Retina (tissue), 1 donor: Measurements from ENCODE around the gene UVRAG.
"Not testable (repeated sequence)": the region's sequence is repeated elsewhere in the genome, so short reads cannot be mapped to it uniquely, and the experiment has no call there.

Experiments used
- DNase-seq: peaks from one replicate; pipeline ENCODE4 v3.0.0-alpha.2; 2016

The UVRAG gene

DNA sequence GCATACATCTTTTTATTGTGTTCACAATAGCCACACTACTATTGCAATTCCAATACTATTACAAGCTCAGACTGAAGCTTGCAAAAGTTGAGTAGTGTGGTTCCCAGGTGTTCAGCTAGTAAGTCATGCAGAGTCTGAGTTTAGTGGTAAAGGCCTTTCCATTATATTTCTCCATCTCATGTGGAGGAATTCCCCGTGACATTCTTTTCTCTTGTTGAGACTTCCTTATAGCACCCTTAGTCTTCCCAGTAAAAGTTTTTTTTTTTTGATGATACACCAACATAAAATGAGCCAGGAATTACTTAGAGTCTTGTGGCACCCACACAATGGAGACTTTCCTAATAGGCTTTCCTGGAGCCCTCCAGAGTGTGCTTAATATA lies 110.8 kb downstream of the UVRAG start:
- no peak for DNase-seq

DNA sequence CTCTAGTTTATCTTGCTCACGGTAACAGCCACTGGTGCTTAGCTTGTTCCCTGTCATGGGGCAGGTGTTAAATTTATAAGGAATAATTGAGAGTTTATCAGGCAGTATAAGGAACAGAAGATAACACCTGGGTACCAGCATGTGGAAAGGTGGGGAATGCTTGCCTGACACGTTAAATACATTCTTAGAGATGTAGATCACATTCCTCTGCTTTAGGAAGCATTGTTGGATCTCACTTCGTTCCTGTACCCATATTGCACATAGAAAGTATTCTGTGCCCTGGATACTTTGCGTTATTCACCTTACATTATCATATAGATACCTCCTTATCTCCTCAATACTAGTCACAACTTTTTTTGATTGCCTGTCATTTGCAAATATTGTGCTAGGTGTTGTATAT lies 114.7 kb downstream of the UVRAG start:
- DNase-seq: no peak

DNA sequence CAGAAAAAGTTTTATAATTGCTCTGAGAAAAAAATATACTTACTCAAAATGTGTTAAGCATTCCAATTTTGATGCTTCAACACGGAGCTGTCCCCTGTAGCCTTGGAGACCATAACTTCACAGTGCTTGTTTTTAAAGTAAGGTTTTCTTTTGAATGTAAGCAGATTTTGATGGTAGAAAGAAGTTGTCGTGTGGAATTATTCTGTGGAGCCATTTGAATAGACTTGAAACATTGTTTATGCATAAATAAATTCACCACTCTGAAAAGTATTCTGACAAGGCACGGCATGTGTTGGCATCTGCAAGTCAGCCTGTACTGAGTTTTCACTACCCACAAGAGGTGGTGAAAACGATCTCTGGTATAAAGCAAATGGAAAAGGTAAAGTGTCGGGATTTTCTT lies 115.5 kb downstream of the UVRAG start:
- DNase-seq: no peak

DNA sequence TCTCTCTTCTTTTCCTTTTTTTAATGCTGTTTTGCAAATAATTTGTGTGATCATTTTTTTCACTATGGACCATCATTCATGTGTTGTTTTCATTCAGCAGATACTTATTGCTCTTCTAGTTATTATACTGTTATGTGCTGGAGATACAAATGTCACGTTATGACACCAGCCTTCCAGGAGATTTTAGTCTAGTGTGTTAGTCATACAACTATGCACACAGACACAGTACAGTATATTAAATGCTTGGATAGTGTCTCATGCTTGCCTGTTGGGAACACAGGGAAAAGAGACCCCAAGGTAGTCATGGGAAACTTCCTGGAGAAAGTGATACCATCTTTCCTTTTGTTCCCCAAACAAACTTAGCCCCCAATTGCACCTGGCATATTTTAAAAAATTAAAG lies 116.1 kb downstream of the UVRAG start:
- DNase-seq: no peak

DNA sequence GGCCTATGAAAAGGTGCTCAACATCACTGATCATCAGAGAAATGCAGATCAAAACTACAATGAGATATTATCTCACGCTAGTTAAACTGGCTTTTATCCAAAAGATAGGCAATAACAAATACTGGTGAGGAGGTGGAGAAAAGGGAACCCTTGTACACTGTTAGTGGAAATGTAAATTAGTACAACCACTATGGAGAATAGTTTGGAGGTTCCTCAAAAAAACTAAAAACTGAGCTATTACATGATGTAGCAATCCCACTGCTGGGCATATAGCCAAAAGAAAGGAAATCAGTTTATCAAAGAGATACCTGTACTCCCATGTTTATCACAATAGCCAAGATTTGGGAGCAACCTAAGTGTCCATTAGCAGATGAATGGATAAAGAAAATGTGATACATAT lies 118.7 kb downstream of the UVRAG start:
- DNase-seq: not testable (repeated sequence)

DNA sequence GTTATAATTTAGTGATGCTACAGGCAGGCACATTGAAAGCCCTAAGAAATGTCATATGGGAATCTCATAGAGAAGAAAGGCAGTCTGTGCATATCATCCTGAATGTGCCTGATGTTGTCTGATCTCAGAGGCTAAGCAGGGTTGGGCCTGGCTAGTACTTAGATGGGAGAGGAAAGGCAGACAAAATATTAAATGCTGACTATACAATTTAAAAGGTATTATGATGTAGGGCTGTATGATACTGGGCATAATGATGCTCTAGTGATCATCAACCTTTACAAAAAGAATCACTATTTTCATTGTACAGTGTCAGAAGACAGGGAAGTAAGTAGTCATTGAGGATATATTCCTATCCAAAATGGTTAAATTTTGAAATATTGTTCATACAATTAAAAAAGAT lies 119.8 kb downstream of the UVRAG start:
- no peak for DNase-seq

DNA sequence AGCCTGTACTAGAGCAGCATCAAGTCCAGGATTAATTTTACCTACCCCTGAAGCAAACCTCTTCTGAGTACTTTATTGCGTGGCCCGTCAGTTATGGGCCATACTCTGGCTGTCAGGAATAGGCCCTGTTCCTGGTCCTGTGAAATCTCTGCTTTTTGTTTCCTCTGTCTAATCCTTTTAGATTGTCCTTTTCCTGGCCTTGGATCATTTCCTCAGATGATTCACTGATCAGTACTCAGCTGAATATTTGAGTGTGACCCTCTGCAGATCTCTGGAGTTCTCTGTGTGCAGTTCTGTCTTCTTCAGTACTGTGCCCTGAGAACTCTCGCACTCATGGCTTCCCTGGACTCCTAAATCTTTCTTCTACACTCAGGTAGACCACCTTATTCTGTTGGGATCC lies 123.5 kb downstream of the UVRAG start:
- DNase-seq: no peak

DNA sequence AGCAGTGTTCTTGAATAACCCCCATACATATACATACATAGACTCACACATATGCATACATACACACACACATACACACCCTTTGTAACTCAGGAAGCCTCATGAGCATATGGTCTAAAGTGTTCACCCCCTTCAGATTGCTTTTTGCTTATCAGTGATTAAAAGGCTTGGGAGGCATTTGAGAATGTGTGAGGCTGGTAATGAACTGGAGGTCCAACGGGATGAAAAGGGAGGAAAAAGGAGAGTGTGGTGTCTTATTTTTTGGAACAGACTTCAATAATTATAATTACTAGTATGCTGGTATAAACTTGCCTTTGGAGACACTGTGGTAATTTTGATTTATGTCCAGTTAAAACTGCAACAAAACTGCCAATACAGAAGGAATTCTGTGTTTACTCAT lies 124.5 kb downstream of the UVRAG start:
- DNase-seq: no peak

DNA sequence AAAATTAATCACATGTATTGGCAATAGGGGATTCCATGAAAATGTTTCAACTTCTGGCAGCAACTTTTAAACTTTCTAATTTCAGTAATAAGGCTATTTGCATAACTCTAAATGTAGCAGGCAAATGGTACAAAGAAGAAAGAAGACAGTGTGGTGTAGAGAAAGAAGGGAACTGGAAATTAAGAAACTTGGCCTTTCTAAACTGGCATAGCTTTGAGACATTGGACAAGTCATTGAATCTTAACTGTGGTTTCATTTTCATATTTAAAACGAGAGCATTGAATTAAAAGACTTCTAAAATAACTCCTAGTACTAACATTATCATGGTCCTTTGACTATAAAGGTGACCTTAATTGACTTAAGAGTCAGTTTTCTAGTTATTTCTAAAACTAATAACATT lies 125.0 kb downstream of the UVRAG start:
- no peak for DNase-seq

DNA sequence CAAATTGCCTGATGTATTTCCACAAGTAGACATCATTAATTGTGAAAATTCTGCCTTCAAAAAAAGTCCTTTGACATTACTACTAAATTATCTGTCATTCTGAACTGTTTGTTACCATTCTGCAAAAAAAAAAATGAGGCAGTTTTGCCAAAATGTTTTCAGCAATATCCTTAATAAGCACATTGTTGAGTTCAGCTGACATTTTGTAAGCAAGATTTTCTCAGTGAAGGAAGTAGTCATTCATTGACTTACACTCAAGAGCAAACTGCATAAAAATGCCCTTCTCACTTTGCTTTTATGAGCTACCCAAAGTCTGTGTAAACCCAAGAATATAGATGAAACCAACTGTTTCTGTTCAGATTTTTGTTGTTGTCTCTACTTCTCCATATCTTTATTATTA lies 125.9 kb downstream of the UVRAG start:
- DNase-seq: no peak

DNA sequence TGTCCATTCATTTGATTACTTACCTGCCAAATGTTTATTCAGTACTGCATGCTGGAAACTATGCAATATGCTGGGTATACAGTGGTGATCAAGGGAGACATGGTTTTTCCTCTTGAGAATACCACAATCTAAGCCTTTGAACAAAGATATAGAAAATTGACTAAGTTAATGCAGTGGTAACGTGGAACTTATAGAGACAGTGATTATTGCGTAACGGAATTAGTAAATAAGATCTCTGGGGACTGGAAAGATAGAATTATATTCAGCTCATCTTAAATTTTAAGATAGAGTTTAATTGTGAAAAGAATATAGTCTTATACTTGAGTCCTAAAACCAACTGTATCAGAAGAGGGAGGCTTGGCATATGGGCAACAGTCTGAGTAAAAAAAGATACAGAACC lies 129.5 kb downstream of the UVRAG start:
- DNase-seq: no peak

DNA sequence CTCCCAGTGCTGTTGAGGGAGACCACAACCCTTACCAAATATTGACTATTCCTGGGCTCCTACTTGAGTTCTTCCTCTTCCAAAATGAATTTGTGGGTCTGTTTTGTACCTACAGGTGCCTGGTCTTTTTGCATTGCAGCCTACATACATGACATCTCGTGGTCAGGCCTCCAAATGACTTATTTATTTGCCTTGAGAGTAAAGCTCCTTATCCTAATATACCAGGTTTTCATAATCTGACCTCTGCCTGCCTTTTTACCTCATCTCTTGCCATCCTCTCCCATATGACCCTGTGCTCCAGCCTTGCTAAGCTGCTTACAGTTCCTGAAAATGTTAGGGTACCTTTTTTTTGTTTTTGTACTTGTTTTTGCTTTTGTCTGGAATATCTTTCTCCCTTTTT lies 130.4 kb downstream of the UVRAG start:
- no peak for DNase-seq

DNA sequence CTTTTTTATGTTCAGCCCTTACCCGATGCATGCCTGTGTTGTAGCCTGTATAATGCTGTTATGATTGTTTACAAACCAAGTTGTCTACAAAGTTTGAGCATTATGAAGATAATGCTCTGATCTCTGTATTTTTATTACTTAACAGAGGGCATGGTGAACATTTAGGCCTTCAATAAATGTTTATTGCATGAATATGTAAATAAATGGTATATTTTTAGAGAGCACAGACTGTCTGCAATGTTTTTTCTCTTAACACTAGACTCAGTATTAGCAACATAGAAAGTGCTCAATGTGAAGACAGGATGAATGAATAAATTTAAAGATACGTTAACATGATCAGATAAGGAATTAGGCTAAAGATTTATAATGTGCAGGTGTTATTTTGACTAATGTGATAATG lies 130.9 kb downstream of the UVRAG start:
- DNase-seq: no peak

DNA sequence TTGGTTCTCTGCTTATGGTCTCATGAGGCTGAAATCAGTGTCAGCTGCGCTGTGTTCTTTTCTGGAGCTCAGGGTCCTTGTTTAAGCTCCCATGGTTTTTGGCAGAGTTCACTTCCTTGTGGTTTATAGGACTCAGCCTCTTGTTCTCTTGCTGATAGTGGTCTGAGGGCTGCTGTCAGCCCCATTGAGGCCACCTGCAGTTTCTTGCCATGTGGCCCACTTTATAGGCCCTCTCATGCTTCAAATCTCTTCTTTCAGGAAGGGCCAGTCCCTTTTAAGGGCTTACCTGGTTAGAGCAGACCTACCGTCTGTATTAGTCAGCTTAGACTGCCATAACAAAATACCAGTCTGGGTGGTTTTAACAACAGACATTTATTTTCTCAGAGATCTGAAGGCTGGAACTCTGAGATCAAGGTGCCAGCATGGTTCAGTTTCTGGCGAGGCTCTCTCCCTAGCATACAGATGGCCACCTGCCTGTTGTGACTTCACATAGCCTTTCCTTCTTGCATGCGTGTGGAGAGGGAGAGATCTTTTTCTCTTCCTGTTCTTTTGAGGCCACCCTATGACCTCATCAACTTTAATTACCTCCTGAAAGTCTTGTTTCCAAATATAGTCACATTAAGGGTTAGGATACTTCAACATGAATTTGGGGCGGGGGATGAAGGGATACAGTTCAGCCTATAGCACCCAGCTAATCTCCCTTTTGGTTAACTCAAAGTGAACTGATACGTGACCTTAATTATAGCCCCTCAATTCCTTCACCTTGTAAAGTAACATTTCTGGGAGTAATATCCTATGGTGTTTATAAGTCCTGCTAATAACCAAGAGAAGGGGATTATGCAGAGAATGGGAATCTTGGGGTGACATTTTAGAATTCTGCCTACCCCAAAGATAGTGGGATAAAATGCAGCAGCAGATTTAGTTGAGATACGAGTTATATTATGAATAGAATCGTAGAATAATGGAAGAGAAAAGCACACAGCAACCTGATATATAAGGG lies 131.8 kb downstream of the UVRAG start:
- DNase-seq: no peak

DNA sequence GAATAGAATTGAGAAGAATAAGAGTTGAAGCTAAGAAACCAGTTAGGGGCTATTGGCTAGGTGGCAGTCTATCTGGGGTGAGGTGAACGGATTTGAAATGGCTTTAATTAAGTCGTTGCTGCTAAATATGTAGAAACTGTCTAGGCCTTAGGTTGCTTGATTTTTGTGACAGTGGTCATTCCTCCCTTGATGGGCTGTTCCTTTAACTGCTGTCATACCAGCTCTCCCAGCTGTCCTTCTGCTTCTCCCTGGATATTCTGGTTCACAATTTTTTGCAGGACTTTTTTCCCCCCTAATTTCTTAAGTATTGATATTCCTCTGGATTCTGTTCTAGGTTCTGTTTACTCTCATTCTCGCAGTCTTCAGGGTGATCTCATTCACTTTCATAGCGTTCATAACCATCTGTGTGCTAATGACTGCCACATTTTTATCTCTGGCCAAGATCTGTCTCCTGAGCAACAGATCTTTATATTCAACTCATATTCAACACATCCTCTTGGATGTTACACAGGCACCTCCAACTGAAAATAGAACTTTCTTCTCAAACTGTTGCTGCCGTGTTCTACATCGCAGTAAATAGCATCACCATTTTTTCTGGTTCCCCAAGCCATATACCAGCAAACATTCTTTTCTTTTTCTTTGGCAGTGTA lies 134.1 kb downstream of the UVRAG start:
- DNase-seq: no peak

DNA sequence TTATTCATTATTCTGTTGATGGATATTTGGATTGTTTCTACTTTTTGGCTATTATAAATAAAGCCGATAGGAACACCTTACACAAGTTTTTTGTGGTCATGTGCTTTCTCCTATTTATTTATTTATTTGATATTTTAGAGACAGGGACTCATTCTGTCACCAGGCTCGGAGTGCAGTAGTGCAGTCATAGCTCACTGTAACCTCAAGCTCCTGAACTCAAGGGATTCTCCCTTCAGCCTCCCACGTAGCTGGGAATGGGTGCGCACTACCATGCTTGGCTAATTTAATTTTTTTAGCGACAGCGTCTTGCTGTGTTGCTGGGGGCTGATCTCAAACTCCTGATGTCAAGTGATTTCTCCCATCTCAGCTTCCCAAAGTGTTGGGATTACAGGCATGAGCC lies 135.1 kb downstream of the UVRAG start:
- DNase-seq: no peak

DNA sequence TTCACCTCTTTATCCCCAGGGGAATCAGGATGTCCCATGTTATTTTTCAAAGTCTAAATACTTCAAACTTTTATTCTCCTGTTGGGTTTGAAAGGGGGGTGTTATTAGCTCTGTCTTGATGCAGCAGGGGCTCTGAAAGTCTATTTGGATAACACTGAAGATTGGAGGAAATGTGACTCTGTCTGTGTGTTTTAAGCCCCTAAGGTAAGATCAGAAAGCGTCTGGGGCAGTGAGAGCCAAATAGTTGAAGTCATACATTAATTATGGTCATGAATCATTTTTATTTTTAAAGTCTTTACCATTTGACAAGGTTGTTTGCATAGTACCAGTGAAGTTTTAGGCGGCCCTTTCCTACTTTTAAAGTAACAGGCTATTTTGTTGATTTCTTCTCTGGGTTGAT lies 139.0 kb downstream of the UVRAG start:
- no peak for DNase-seq

DNA sequence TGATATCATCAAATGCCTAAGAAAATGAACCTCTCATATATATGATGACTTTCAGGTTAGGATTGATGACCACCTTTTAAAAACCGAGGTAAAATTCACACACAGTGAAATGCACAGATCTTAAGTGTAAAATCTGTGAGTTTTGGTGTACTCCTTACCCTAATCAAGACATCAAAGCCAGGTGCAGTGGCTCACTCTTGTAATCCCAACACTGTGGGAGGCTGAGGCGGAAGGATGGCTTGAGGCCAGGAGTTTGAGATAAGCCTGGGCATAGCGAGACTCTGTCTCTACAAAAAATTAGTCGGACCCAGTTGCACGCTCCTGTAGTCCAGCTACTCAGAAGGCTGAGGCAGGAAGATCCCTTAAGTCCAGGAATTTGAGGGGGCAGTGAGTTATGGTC lies 140.4 kb downstream of the UVRAG start:
- no peak for DNase-seq

DNA sequence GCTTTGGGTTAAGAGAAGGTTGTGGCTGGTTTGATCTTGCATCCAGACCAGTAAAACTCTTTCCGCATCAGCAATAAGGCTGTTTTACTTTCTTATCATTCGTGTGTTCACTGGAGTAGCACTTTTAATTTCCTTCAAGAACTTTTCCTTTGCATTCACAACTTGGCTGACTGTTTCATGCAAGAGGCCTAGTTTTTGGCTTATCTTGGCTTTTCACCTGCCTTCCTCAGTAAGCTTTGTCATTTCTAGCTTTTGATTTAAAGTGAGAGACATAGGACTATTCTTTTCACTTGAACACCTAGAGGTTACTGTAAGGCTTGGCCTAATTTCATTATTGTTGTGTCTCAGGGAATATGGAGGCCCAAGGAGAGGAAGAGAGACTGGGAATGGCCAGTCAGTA lies 144.5 kb downstream of the UVRAG start:
- DNase-seq: no peak

DNA sequence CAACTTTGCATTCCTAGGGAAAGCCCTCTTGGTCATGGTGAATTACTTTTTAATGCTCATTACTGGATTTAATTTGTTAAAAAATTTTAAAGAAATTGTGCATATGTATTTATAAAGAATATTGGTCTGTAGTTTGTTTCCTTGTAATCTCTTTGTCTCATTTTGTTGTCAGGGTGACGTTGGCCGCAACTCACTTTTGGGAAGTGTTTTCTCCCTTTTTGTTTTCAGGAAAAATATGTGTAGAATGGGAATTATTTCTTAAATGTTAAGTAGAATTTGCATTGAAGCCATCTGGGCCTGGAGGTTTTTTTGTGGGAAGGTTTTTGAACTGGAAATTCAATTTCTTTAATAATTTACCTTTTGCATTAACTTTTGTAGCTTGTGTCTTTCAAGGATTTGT lies 149.1 kb downstream of the UVRAG start:
- DNase-seq: no peak

DNA sequence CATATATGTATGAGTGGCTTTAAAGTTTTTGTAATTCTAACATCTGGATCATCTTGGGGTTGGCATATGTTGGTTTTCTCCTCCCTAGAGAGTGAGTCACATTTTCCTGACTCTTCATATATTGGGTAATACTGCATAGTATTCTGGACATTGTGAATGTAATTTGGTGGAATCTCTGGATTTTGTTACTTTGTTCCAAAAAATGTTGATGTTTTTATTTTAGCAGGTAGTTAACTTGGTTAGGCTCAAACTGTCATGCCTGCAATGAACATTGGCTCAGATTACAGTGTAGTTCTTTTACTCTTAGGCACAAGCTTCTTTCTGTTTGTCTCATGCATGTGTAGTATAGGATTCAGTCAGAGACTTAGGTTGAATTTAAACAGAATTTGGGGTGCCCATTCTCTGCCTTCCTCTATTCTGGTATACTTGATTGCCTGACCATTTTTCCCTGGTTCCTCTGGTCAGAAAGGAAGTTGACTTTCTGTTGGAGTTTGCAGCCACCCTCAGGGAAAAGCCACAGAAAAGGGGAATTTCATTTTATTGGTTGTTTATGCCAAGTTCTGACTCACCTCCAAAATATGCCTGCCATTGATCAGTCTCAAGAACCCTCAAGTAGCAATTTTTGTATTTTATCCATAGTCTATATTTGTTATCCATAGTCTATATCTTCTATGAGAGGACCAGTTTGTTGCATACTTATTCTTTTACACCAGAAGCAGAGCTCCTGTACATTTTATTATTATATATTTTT lies 151.7 kb downstream of the UVRAG start:
- no peak for DNase-seq

DNA sequence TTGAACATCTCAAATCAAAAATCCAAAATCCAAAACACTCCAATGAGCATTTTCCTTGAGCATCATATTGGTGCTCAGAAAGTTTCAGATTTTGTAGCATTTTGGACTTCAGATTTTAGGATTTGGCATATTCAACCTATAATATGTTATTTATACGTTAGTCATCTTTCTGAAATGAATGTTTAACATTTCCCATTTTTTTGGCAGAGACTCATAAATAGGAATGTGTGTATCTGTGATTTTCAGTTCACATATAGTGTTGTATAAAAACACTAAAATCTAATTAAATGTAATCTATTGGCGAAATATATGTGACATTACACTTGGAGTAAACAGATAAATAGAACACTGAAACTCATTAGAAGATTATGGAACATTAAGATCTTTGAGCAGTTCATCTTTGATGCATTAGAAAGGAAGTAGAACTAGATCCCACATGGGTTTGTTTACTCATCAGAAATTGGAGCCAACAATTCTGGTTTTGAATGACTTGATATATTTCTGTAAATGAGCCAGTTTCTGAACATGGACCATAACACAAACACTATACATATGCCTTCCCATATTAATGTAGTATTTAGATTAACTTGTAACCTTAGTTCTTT lies 153.1 kb downstream of the UVRAG start:
- DNase-seq: no peak

DNA sequence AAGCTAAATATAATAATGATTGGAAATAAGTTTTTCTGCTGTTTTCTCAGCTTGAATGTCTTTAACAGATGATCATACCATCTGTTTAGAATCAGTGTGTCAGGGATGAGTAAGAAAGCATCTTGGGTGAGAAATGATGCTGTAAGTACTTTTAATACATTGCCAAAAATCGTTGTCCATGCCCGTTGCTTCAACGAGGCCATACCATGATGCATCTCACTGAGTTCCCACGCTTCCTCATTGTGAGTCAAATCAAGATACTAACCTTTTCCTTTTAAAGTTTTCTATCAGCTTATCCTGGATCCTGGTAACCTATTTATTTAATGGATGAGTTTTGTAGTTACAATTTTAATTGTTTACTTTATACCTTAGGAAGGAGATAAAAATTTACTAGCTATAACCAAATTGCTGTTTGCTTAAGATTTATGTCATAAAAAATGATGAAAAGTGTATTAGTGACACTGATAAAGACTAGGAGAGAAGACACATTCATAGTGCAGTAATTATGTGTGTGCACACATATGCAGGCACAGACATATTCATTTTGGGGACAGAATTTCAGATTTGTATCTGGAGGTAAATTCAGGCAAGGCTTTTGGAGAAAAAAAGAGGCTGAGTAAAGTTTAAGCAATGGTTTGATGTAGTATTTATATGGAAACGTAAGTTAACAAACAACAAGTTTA lies 154.8 kb downstream of the UVRAG start:
- no peak for DNase-seq
